Activated naive CD8-positive, alpha-beta T cell treated with anti-CD3 and anti-CD28 coated beads, Interleukin-2, amount 10 ng/mL, durations not matched to agents 7 days and 5 days (primary cell): Measurements from ENCODE around the gene FAM217B. TPM values are rescaled to one million over a fixed set of nuclear protein-coding genes. Genes with fewer than 3 reads are reported as not detected.

Source experiments
- ATAC-seq: fragments of 150-1000 bp; cut with Tn5 transposase; one replicate; pipeline ENCODE4 v1.10.0; 2021; ENCODE audit warnings: low read depth, moderate library complexity
- POLR2A ChIA-PET: fragments of 350-600 bp; sonication (Branson Sonifier 250); formaldehyde crosslinking; loops from one replicate; lab custom pipeline; 2021; ENCODE audit warnings: antibody characterized with exemption; lab: Charles Lee
- DNase-seq: peaks from one replicate; pipeline ENCODE4 v3.0.0; 2021
- H3K27ac Mint-ChIP-seq: one replicate; pipeline ENCODE4 v1.8.0; 2022; ENCODE audit warnings: mild to moderate bottlenecking, mixed read lengths
- H3K27me3 Mint-ChIP-seq: one replicate; pipeline ENCODE4 v1.8.0; 2022; ENCODE audit warnings: mild to moderate bottlenecking, moderate library complexity, mixed read lengths
- H3K36me3 Mint-ChIP-seq: one replicate; pipeline ENCODE4 v1.8.0; 2021; ENCODE audit warnings: mild to moderate bottlenecking, mixed read lengths
- H3K4me1 Mint-ChIP-seq: one replicate; pipeline ENCODE4 v1.8.0; 2021; ENCODE audit warnings: mixed read lengths
- H3K4me3 Mint-ChIP-seq: one replicate; pipeline ENCODE4 v1.8.0; 2022; ENCODE audit warnings: mild to moderate bottlenecking, moderate library complexity, mixed read lengths
- H3K9me3 Mint-ChIP-seq: one replicate; pipeline ENCODE4 v1.8.0; 2021; ENCODE audit warnings: mixed read lengths
- total RNA-seq, 2 experiments: library from RNA; stranded (reverse); gene quantifications; one replicate each; pipeline ENCODE4 v1.2.3, GENCODE V29; 2021

The FAM217B gene
- total RNA-seq, 2 experiments from 2014 or later = 32.7 to 36.0 TPM

DNA sequence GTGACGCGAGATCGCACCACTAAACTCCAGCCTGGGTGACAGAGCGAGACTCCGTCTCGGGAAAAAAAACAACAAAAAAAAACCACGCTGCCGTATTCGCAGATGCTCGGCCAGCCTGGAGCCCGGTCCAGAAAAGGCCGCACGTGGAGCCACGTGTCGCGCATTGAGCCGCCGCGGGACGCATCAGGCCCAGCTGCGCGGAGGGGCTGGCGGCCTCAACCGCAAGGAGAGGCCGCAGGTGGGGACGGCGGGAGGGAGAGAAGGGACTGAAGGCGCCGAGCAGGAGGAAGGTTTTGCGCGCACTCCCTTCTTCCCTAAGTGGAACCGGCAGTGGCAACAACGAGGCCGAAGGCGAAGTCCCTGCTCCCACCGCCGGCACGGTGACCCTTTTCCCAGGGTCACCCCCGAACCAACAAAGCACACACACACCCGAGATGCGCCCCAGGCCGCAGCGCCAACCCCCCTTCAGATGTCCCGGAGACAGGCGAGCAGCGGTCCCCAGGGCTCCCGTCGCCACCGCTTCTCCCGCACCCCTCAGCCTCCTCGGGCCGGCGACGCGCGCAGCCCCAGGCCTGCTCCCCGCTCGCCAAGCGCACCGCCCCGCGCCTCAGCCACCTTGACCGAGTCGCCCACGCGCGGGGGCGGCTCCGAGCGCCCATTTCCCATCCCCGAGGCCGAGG is 7.4 kb upstream of the FAM217B start:
- no peaks in the 10 kb centered on the region for H3K9me3 Mint-ChIP-seq
- no peak overlapping the region for H3K27ac Mint-ChIP-seq
- ATAC-seq = no peak
- peaks cover 19% of the 10 kb centered on the region for H3K4me1 Mint-ChIP-seq
- peaks cover 8% of the 10 kb centered on the region for H3K27me3 Mint-ChIP-seq
- no peak for DNase-seq
- POLR2A ChIA-PET = interaction anchor here (2.2 kb wide), 1 partner anchor 8 kb away, joined by 11 read pairs; the partner anchor contains the start of genes FAM217B and PPP1R3D
- H3K4me3 Mint-ChIP-seq = peak overlapping the region; percentile 73
- peaks cover 4% of the 10 kb centered on the region for H3K36me3 Mint-ChIP-seq

DNA sequence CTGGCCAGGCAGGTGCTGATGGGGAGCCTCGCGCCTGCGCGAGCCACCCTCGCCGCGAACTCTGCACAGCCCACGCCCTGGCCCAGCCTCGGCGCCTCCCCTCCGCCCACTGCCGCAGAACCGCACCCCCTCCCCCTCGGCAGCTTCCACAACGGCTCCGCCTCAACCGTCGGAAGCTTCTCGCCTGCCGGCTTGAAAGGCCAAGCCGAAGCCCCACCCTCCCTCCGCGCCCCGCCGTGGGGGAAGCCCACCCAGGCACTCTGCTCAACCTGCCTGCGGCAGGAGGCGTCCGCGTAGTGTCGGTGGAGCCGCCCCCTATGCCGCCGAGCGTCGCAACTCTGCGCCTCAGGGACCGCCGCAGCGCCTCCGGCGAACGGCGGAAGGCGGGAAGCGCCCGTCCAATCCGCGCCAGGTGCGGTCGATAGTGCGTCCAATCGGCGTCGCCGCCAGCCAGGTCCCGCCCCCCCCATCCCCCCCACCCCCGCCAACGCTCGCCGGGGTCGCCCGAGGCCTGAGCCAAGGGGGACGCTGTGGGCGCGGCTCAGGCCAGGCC is 6.8 kb upstream of the FAM217B start, which contains the start of gene SYCP2:
Gene SYCP2, minus strand, starts transcription at position 342 of the 553 bp plus-strand sequence. CDS start 11,224 bp downstream, outside the sequence.
- Mint-ChIP-seq H3K27me3 (peaks cover 8% of the 10 kb centered on the region), H3K27ac (peak within 1 kb of the TSS; percentile 70), H3K4me1 (peaks cover 25% of the 10 kb centered on the region), H3K36me3 (peaks cover 9% of the 10 kb centered on the region), H3K9me3 (no peaks in the 10 kb centered on the region), H3K4me3 (peak within 1 kb of the TSS; percentile 77)
- ATAC-seq (peak; percentile 83), DNase-seq (peak; percentile 74)
- POLR2A ChIA-PET = no interaction called here

DNA sequence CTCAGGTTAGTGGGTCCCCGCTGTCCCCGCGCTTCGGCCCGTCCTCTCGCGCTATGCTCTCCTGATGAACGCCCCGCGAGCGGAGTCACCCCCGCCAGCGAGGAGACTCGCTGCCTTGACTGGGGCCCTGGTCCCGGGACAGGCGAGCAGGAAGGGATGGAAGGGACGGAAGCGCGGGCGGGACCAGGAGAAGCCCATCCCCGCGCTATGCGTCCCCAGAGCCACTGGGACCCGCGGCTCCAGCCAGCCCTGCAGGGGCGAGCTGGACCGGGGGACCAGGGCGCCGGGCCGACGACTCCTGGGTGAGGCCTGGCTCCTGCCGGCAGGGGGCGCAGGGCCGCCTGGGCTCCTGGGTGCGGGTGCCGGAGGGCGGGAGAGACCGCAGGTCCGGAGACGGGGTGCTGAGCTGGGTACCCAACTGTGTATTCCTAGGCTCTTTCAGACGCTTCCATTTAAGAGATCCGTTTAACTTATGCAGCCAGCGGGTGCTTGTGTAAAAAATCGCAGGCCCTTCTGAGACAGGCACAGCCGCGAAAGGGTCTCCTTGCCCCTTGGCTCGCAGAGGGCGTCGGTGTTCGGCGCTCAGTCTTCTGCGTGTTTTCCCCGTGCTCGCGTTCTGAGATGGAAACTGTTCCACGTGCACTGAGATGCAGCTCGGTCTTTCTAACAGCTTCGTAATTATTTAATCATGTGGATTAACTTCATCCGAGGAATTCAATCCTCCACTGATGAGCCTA is 6.2 kb upstream of the FAM217B start:
- H3K9me3 Mint-ChIP-seq = no peaks in the 10 kb centered on the region
- DNase-seq = peak; percentile 91
- peak; percentile 76 for ATAC-seq
- H3K27ac Mint-ChIP-seq = peak overlapping the region; percentile 70
- peaks cover 3% of the 10 kb centered on the region for H3K27me3 Mint-ChIP-seq
- POLR2A ChIA-PET = no interaction called here
- H3K4me3 Mint-ChIP-seq = peak overlapping the region; percentile 77
- H3K4me1 Mint-ChIP-seq = peaks cover 29% of the 10 kb centered on the region
- peaks cover 13% of the 10 kb centered on the region for H3K36me3 Mint-ChIP-seq

DNA sequence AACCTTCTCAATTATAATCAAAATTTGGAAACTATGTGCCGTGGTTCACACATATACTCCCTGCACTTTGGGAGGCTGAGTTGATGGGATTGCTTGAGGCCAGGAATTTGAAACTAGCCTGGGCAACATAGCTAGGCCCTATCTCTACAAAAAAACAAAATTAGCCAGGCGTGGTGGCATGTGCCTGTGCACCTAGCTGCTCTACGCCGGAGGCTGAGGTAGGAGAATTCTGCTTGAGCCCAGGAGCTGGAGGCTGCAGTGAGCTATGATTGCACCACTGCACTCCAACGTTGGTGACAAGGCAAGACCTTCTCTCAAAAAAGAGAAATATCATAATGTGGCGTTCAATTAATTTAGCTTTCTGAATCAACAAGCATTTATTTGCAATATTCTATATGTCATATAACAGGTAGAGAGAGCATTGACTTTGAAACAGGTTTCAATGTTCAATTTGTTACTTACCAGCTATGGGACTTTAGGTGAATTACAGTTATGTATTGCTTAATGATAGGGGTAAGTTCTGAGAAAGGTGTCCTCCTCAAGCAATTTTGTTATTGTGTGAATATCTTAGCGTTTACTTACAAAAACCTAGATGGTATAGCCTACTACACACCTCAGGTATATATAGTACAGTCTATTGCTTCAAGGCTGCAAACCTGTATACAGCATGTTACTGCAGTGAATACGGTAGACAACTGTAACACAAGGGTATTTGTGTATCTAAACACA is 4.6 kb upstream of the FAM217B start:
- peaks cover 13% of the 10 kb centered on the region for H3K36me3 Mint-ChIP-seq
- H3K4me1 Mint-ChIP-seq = peaks cover 28% of the 10 kb centered on the region
- no peaks in the 10 kb centered on the region for H3K27me3 Mint-ChIP-seq
- no peaks in the 10 kb centered on the region for H3K9me3 Mint-ChIP-seq
- H3K4me3 Mint-ChIP-seq = no peak overlapping the region
- H3K27ac Mint-ChIP-seq = no peak overlapping the region
- ATAC-seq (no peak), DNase-seq (no peak)
- POLR2A ChIA-PET = no interaction called here

DNA sequence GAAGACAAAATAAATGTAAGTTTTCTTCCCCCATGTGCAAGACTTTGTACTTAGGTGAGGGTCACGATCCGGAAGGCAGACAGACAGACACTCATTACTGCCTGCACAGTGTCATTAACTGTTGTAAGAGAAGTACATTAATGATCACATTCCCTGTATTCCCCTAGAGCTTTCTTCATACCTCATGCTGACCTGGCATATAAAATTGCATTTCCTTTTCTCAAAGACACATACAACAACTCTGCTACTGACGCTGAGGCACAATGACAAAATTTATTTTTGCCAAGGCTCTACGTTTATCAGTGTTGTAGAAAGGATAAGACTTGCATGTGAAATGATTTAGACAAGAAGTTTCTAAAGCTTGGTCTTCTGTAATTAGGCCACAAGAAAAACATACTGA is 3.8 kb upstream of the FAM217B start:
- Mint-ChIP-seq H3K36me3 (peaks cover 13% of the 10 kb centered on the region), H3K27ac (no peak overlapping the region), H3K4me1 (peaks cover 32% of the 10 kb centered on the region), H3K27me3 (no peaks in the 10 kb centered on the region), H3K9me3 (no peaks in the 10 kb centered on the region), H3K4me3 (no peak overlapping the region)
- POLR2A ChIA-PET = interaction anchor here (1.0 kb wide), 1 partner anchor 9 kb away, joined by 3 read pairs; no protein-coding TSS in a partner anchor
- no peak for DNase-seq
- ATAC-seq = no peak

DNA sequence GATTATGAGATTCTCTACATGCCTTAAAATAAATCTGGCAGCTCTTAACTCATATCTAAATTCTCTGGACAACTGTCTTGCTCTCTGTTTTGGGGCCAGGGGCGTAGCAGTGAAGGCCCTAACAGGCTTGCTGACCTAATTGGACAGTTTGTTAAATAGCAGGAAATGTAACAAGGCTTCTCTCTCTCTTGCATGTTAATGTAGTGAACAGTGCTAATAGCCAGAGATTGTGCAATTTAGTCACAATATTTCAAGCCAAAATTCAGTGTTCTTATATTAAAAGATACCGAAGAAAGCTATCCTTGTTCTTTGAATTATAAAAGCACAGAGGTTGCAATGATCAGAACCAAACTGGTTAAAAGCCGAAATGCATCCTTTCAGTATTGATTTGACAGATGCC is 3.0 kb upstream of the FAM217B start:
- no peak for ATAC-seq
- Mint-ChIP-seq H3K9me3 (no peaks in the 10 kb centered on the region), H3K36me3 (peaks cover 13% of the 10 kb centered on the region), H3K4me1 (peaks cover 33% of the 10 kb centered on the region), H3K27ac (no peak overlapping the region), H3K27me3 (no peaks in the 10 kb centered on the region), H3K4me3 (no peak overlapping the region)
- POLR2A ChIA-PET = interaction anchor here (1.0 kb wide), 1 partner anchor 9 kb away, joined by 3 read pairs; no protein-coding TSS in a partner anchor
- no peak for DNase-seq

DNA sequence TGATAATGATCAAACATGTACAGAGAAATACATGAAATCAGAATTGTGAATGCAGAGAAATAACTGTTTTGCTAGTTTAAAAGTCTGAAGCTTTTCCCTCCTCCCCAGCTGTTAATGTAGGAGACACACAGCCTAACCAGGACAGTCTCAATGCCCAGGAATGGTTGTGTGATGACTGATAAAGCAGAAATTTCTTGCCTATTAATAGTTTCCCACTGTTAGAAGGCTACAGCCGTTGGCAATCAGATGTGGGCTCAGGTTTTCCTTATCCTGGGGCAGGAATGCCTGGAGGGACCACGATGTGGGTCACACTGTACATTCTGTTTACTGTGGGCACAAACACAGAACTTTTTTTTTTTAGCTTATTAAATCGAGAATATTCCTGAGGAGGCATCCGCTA is 2.0 kb upstream of the FAM217B start:
- ATAC-seq (no peak), DNase-seq (no peak)
- Mint-ChIP-seq H3K36me3 (peaks cover 15% of the 10 kb centered on the region), H3K9me3 (no peaks in the 10 kb centered on the region), H3K27me3 (no peaks in the 10 kb centered on the region), H3K4me1 (peaks cover 35% of the 10 kb centered on the region), H3K27ac (peak overlapping the region; percentile 84), H3K4me3 (peak overlapping the region; percentile 84)
- POLR2A ChIA-PET = no interaction called here

DNA sequence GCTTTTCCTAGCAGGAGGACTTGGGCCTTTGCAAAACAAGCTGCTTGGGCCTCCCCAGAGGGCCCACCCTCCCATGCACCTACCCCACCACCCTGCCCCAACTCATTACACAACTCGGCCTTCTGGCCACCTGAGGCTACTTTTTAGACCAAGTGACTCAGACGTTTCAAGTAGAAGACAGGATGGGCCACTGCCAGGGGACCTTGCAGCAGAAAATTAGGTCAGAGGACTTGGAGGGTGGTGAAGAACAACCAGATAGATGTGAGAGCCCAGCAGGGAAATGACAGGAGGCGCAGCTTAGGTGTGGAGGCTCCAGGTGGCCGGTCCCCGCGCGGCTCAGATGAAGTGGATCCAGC is 1.5 kb upstream of the FAM217B start:
- POLR2A ChIA-PET = no interaction called here
- Mint-ChIP-seq H3K36me3 (peaks cover 15% of the 10 kb centered on the region), H3K27ac (peak overlapping the region; percentile 84), H3K9me3 (no peaks in the 10 kb centered on the region), H3K4me3 (peak overlapping the region; percentile 84), H3K4me1 (peaks cover 35% of the 10 kb centered on the region), H3K27me3 (no peaks in the 10 kb centered on the region)
- ATAC-seq (no peak), DNase-seq (no peak)

DNA sequence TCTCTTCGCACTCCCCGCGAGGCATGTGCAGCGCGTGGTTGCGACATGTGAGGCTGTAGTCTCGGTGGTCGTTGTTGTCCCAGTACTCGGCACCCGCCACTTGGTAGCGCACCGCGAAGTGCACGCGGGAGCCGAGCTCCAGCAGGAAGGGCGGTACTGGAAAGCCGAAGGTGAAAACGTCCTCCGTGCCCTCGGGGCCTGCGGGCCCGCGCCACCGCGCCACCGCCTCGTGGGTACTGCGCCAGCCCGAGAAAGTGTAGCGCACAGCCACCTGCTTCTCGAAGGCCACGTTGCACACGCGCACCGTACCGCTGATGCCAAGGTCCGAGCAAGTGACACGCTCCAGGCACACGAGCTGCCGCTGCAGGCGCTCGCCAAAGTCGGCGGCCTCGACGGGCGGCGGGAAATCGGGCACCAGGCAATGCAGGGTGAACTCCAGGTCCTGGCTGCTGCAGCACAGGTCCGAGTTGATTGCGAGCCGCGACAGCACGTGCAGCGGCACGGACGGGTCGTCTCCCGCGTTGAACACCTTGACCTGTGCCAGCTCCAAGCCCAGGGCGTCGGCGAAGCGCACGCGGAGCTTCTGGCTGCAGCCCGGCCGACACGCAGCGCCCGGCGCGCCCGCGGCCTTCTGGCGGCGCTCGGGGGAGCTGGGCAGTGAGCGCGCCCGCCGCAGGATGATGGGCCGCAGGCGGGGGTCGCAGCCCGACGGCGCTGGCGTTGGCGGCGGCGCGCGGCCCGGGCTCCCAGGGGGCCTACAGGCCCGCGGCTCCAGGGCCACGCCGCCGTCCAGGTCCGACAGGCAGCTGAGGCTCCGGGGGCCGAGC is 924 bp upstream of the FAM217B start:
- ATAC-seq (no peak), DNase-seq (no peak)
- peaks cover 33% of the 10 kb centered on the region for H3K4me1 Mint-ChIP-seq
- no peaks in the 10 kb centered on the region for H3K27me3 Mint-ChIP-seq
- peaks cover 16% of the 10 kb centered on the region for H3K36me3 Mint-ChIP-seq
- POLR2A ChIA-PET = interaction anchor here (1.0 to 2.1 kb wide), 3 partner anchors 9 to 88 kb away, joined by 3 to 11 read pairs (median 3); no protein-coding TSS in a partner anchor
- H3K9me3 Mint-ChIP-seq = no peaks in the 10 kb centered on the region
- H3K27ac Mint-ChIP-seq = peak overlapping the region; percentile 84
- peak overlapping the region; percentile 84 for H3K4me3 Mint-ChIP-seq

DNA sequence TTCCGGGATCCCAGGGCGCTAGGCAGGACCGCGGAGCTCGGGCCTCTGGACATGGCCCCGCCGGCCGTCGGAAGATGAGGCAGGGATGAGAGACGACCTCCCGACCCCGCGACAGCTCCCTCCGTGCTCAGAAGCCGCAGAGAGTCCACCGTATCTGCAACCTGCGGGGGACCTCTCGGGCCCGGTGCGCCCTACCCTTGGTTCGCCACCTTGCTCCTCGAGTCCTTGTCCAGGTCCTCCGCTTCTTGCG is 385 bp upstream of the FAM217B start:
- Mint-ChIP-seq H3K36me3 (peaks cover 19% of the 10 kb centered on the region), H3K27me3 (no peaks in the 10 kb centered on the region), H3K4me1 (peaks cover 32% of the 10 kb centered on the region), H3K4me3 (peak overlapping the region; percentile 87), H3K27ac (peak overlapping the region; percentile 86), H3K9me3 (no peaks in the 10 kb centered on the region)
- no peak for DNase-seq
- ATAC-seq = peak; percentile 29
- POLR2A ChIA-PET = interaction anchor here (0.9 to 2.1 kb wide), 8 partner anchors 8 to 1551 kb away, joined by 3 to 19 read pairs (median 4); partner anchors contain the start of gene VAPB

DNA sequence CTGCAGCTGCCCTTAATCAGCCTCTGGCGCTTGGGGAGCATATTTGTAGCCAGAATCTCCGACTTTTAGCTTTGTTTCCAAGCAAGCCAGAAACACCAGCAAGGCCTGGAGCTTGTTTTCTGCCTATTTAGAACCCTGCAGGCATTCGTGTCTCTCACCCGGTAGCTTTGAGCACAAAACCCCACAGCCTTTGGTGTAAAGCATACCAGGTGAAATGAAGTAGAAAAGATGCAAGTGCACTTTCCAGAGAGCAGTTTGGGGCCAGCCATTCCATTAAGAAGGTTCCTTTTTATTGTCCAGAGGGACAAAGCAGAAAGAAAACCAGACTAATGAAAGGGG is 736 bp downstream of the FAM217B start:
- DNase-seq (no peak), ATAC-seq (peak; percentile 1)
- no peaks in the 10 kb centered on the region for H3K9me3 Mint-ChIP-seq
- peak overlapping the region; percentile 95 for H3K27ac Mint-ChIP-seq
- POLR2A ChIA-PET = interaction anchor here (1.1 to 2.1 kb wide), 4 partner anchors 8 to 116 kb away, joined by 5 to 19 read pairs (median 11); no protein-coding TSS in a partner anchor
- no peaks in the 10 kb centered on the region for H3K27me3 Mint-ChIP-seq
- peaks cover 20% of the 10 kb centered on the region for H3K36me3 Mint-ChIP-seq
- peaks cover 31% of the 10 kb centered on the region for H3K4me1 Mint-ChIP-seq
- H3K4me3 Mint-ChIP-seq = peak overlapping the region; percentile 87

DNA sequence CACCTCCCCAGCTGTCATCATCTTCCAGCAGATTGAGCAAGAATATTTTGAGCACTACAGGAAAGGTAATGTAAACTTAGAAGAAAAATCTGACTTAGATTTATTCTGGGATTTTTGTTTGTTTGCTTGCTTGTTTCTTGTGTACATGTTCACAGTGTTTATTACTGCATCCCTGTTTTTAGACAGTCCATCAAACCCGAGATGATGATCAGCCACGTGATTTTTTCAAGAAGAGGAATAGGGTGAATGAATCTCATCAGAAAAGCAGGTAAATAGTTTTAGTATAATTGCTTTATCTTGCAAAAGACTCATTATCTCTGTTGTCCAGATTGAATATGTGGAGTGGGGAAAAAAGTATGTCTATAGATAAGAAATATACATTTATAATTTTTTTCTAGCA is 2.1 kb downstream of the FAM217B start:
- POLR2A ChIA-PET = no interaction called here
- Mint-ChIP-seq H3K27me3 (no peaks in the 10 kb centered on the region), H3K27ac (no peak overlapping the region), H3K36me3 (peaks cover 18% of the 10 kb centered on the region), H3K4me3 (no peak overlapping the region), H3K4me1 (peaks cover 25% of the 10 kb centered on the region), H3K9me3 (no peaks in the 10 kb centered on the region)
- ATAC-seq (no peak), DNase-seq (no peak)
